CD14-positive monocyte (primary cell): ENCODE results near the gene POLR2H. TPM values are rescaled to one million over a fixed set of nuclear protein-coding genes. Genes with fewer than 3 reads are reported as not detected.

Source experiments
- DNase-seq, 3 donors: peaks; one replicate each; pipeline ENCODE4 v3.0.0-alpha.2; 2011 to 2022
- H2AFZ ChIP-seq: 2 replicates; pipeline ENCODE4 v1.6.0; 2012; ENCODE audit warnings: mild to moderate bottlenecking, low read depth, low read length, inconsistent platforms; ENCODE audit not compliant: insufficient read depth, poor library complexity, severe bottlenecking
- H3K27ac ChIP-seq, 2 donors: 1 replicate in 1 of 2; 2 replicates in 1 of 2; pipeline ENCODE4 v1.5.1; 2012 to 2013; ENCODE audit warnings: low read length in 2 of 2, control low read depth in 1 of 2, inconsistent platforms in 1 of 2, low read depth in 1 of 2, mild to moderate bottlenecking in 1 of 2
- H3K27me3 ChIP-seq, 2 donors: one replicate each; pipeline versions ENCODE4 v1.6.0 to v1.6.1; 2011 to 2013; ENCODE audit warnings: low read length in 2 of 2; ENCODE audit not compliant: control insufficient read depth in 2 of 2, insufficient read depth in 2 of 2
- H3K36me3 ChIP-seq, 2 donors: replicated peaks in 1 of 2; 1 replicate in 1 of 2; 2 replicates in 1 of 2; pipeline versions ENCODE4 v1.5.1 to v1.6.1; 2012 to 2013; ENCODE audit warnings: low read length in 2 of 2, control low read depth in 1 of 2, inconsistent platforms in 1 of 2, mild to moderate bottlenecking in 1 of 2; ENCODE audit not compliant: insufficient read depth in 2 of 2, control insufficient read depth in 1 of 2
- H3K4me1 ChIP-seq, 2 donors: 1 replicate in 1 of 2; 2 replicates in 1 of 2; pipeline versions ENCODE4 v1.5.1 to v1.6.1; 2012 to 2013; ENCODE audit warnings: low read length in 2 of 2, control low read depth in 1 of 2, inconsistent platforms in 1 of 2, mild to moderate bottlenecking in 1 of 2, moderate library complexity in 1 of 2; ENCODE audit not compliant: insufficient read depth in 2 of 2, control insufficient read depth in 1 of 2
- H3K4me2 ChIP-seq: replicated peaks from 2 replicates; pipeline ENCODE3; 2012; ENCODE audit warnings: low read length, moderate library complexity, mild to moderate bottlenecking; ENCODE audit not compliant: poor library complexity, severe bottlenecking; ENCODE audit errors: extremely low read depth
- H3K4me3 ChIP-seq, 3 experiments: fragments of 200-600 bp in 1 of 3; sonication (generic) in 1 of 3; replicated peaks in 1 of 3; 1 replicate in 2 of 3; 2 replicates in 1 of 3; pipeline ENCODE4 v1.5.1; 2011 to 2013; ENCODE audit warnings: low read length in 3 of 3, mild to moderate bottlenecking in 3 of 3, control low read depth in 2 of 3, low read depth in 2 of 3, inconsistent platforms in 1 of 3, moderate library complexity in 1 of 3
- H3K79me2 ChIP-seq: 2 replicates; pipeline ENCODE4 v1.6.0; 2012; ENCODE audit warnings: mild to moderate bottlenecking, control low read depth, inconsistent platforms, low read length, moderate library complexity; ENCODE audit not compliant: insufficient read depth
- H3K9ac ChIP-seq: 2 replicates; pipeline ENCODE4 v1.6.0; 2017; ENCODE audit warnings: low read length, mild to moderate bottlenecking; ENCODE audit not compliant: insufficient read depth, poor library complexity, severe bottlenecking
- H3K9me3 ChIP-seq, 2 donors: replicated peaks in 1 of 2; 1 replicate in 1 of 2; 2 replicates in 1 of 2; pipeline versions ENCODE4 v1.5.1 to v1.6.1; 2012 to 2013; ENCODE audit warnings: low read length in 2 of 2, control low read depth in 1 of 2; ENCODE audit not compliant: control insufficient read depth in 1 of 2, insufficient read depth in 1 of 2
- H4K20me1 ChIP-seq: 2 replicates; pipeline ENCODE4 v1.6.0; 2012; ENCODE audit warnings: mild to moderate bottlenecking, low read length, control low read depth, moderate library complexity; ENCODE audit not compliant: insufficient read depth
- H3K27ac Mint-ChIP-seq, 7 donors: one replicate each; pipeline ENCODE4 v1.8.0; 2020; ENCODE audit warnings: mild to moderate bottlenecking in 7 of 7, mixed read lengths in 7 of 7, moderate library complexity in 6 of 7, inconsistent platforms in 2 of 7
- H3K27me3 Mint-ChIP-seq, 3 donors: one replicate each; pipeline ENCODE4 v1.8.0; 2021 to 2022; ENCODE audit warnings: low read depth in 3 of 3, mild to moderate bottlenecking in 3 of 3, mixed read lengths in 3 of 3, moderate library complexity in 3 of 3, inconsistent platforms in 1 of 3
- H3K36me3 Mint-ChIP-seq, 2 donors: one replicate each; pipeline ENCODE4 v1.8.0; 2020; ENCODE audit warnings: mixed read lengths in 2 of 2, inconsistent platforms in 1 of 2, mild to moderate bottlenecking in 1 of 2
- H3K4me1 Mint-ChIP-seq: one replicate; pipeline ENCODE4 v1.8.0; 2020; ENCODE audit warnings: mild to moderate bottlenecking, mixed read lengths
- H3K4me3 Mint-ChIP-seq, 2 donors: one replicate each; pipeline ENCODE4 v1.8.0; 2020; ENCODE audit warnings: mild to moderate bottlenecking in 2 of 2, mixed read lengths in 2 of 2, moderate library complexity in 1 of 2
- H3K9me3 Mint-ChIP-seq, 7 donors: one replicate each; pipeline ENCODE4 v1.8.0; 2020 to 2022; ENCODE audit warnings: mixed read lengths in 7 of 7, mild to moderate bottlenecking in 6 of 7, moderate library complexity in 6 of 7, inconsistent platforms in 2 of 7
- CTCF ChIP-seq: fragments of 200-600 bp; IDR thresholded peaks from one replicate; pipeline ENCODE4 v1.8.0; 2022; ENCODE audit warnings: antibody characterized with exemption, mild to moderate bottlenecking
- WGBS: methylation state at CpG from one replicate; pipeline ENCODE4 v1.1.5; 2013; ENCODE audit warnings: missing lambda C conversion rate; ENCODE audit not compliant: insufficient coverage; 5-methylcytosine and 5-hydroxymethylcytosine counted together
- intact Hi-C, 2 donors: fragments of 100-400 bp; cut with micrococcal nuclease; formaldehyde crosslinking; loops; one replicate each; pipeline versions ENCODE4 v1.15.0 to v1.15.1; 2023
- polyA plus RNA-seq, 3 donors: library from polyadenylated mRNA; depleted of rRNA in 1 of 3; unstranded in 2 of 3; stranded (reverse) in 1 of 3; fragments of 300-500 nt in 2 of 3; fragments of >200 nt in 1 of 3; fragmentation: Illumina TruSeq in 2 of 3; gene quantifications; 1 replicate in 2 of 3; 2 replicates in 1 of 3; pipeline ENCODE4 v1.2.3, GENCODE V29; 2012 to 2021

Gene POLR2H
- polyA plus RNA-seq, 3 donors, result 21.7 to 67.3 (median 24.6) TPM

- Mint-ChIP-seq H3K36me3 (no peaks in the 10 kb centered on the region), H3K4me3 (no peak overlapping the region), H3K27ac (no peak overlapping the region), H3K9me3 (peaks cover 0 to 2% (median 0%) of the 10 kb centered on the region in 7 donors), H3K4me1 (peaks cover 5% of the 10 kb centered on the region), H3K27me3 (peaks cover 18 to 32% (median 21%) of the 10 kb centered on the region in 3 donors)
- Histone ChIP-seq H2AFZ (no peak overlapping the region), H3K4me3 (no peak overlapping the region), H4K20me1 (no peaks in the 10 kb centered on the region), H3K9me3 (no peaks in the 10 kb centered on the region), H3K79me2 (no peaks in the 10 kb centered on the region), H3K9ac (no peak overlapping the region), H3K4me1 (no peaks in the 10 kb centered on the region), H3K36me3 (no peaks in the 10 kb centered on the region), H3K27ac (no peak overlapping the region), H3K4me2 (no peak overlapping the region), H3K27me3 (peaks cover 0 to 10% of the 10 kb centered on the region in 2 donors)
- no peak for TF ChIP-seq CTCF
- intact Hi-C loops, result no loop called here
- WGBS, result 92% methylated on average over 8 of the region's 8 CpGs
- no peak for DNase-seq
Measured at GRCh38 chr3:184388936-184389230, 27.4 kb downstream of the POLR2H start.

- Mint-ChIP-seq H3K27ac (no peak overlapping the region), H3K27me3 (peaks cover 15 to 32% (median 21%) of the 10 kb centered on the region in 3 donors), H3K9me3 (peaks cover 0 to 1% (median 0%) of the 10 kb centered on the region in 7 donors), H3K4me3 (no peak overlapping the region), H3K36me3 (no peaks in the 10 kb centered on the region), H3K4me1 (peaks cover 2% of the 10 kb centered on the region)
- Histone ChIP-seq H3K79me2 (no peaks in the 10 kb centered on the region), H3K4me1 (no peaks in the 10 kb centered on the region), H3K9me3 (no peaks in the 10 kb centered on the region), H3K36me3 (no peaks in the 10 kb centered on the region), H2AFZ (no peak overlapping the region), H3K4me2 (no peak overlapping the region), H3K27me3 (peaks cover 0 to 10% of the 10 kb centered on the region in 2 donors), H3K4me3 (no peak overlapping the region), H3K9ac (no peak overlapping the region), H4K20me1 (no peaks in the 10 kb centered on the region), H3K27ac (no peak overlapping the region)
- intact Hi-C loops, result no loop called here
- WGBS, result no CpG with 5 or more reads among the region's 5 CpGs
- no peak for DNase-seq
- no peak for TF ChIP-seq CTCF
Measured at GRCh38 chr3:184389384-184389783, 27.9 kb downstream of the POLR2H start.
